ENCODE results near the gene ADIPOQ. TPM values are rescaled to one million over a fixed set of nuclear protein-coding genes. Genes with fewer than 3 reads are reported as not detected.
A peak's percentile ranks its signal among the peaks of the same experiment; 100 is the strongest.

Gene ADIPOQ
- total and polyA plus RNA-seq, 2 donors: 0.34 TPM; not detected in 1

- peaks cover 0 to 4% of the 10 kb centered on the region in 2 donors for H3K9me3 ChIP-seq (ENCODE audit: control insufficient read depth in 2 of 2, insufficient read depth in 1 of 2, low read length in 1 of 2)
- peaks cover 57 to 82% of the 10 kb centered on the region in 2 donors for H3K27me3 ChIP-seq (ENCODE audit: control insufficient read depth in 2 of 2, insufficient read depth in 1 of 2, low read length in 1 of 2)
- WGBS: 5% methylated on average over 23 of the region's 23 CpGs
- no peaks in the 10 kb centered on the region for H3K36me3 ChIP-seq (ENCODE audit: control insufficient read depth in 2 of 2, insufficient read depth in 2 of 2, low read length in 1 of 2)
- H3K4me3 ChIP-seq (ENCODE audit: low read length in 2 of 2): no peak overlapping the region
- DNase-seq (ENCODE audit: low read depth in 6 of 9, low spot score in 9 of 9): peak in 1 of 9 donors; percentile 49
- no peak overlapping the region for H3K27ac ChIP-seq (ENCODE audit: low read depth in 1 of 2, low read length in 1 of 2)
- peaks cover 2 to 27% of the 10 kb centered on the region in 2 donors for H3K4me1 ChIP-seq (ENCODE audit: control insufficient read depth in 2 of 2, insufficient read depth in 2 of 2, low read length in 2 of 2)
Observed at GRCh38 chr3:186825294-186825821, 17.2 kb upstream of the ADIPOQ start.

DNA sequence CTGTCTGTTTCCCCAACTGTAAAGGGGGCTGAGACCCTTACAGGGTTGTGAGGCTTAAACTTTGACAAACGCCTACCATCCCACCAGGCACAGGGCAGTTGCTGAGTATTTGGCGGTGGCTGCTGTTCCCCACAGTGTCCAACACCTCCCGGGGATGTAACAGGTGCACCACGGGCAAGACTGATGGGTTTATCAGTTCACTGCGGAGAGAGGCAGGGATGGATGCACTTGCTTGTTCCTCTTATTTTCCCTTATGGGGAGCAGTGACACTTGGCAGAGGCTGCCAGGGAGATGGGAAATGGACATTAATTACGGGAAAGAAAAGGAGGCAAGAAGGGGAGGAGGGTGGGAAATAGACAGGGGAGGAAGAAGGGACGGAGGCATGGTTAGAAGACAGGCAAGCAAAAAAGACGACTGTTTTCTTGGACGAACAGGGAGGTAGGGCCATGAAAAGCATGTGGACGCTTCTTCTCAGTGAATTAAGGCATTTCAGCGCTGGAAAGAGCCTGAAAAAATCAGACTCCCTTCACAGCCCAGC lies 16.6 kb upstream of the ADIPOQ start:
- Histone ChIP-seq H3K4me1 (ENCODE audit: control insufficient read depth in 2 of 2, insufficient read depth in 2 of 2, low read length in 2 of 2) (peaks cover 2 to 27% of the 10 kb centered on the region in 2 donors), H3K27ac (ENCODE audit: low read depth in 1 of 2, low read length in 1 of 2) (no peak overlapping the region), H3K36me3 (ENCODE audit: control insufficient read depth in 2 of 2, insufficient read depth in 2 of 2, low read length in 1 of 2) (no peaks in the 10 kb centered on the region), H3K9me3 (ENCODE audit: control insufficient read depth in 2 of 2, insufficient read depth in 1 of 2, low read length in 1 of 2) (peaks cover 0 to 4% of the 10 kb centered on the region in 2 donors), H3K4me3 (ENCODE audit: low read length in 2 of 2) (no peak overlapping the region), H3K27me3 (ENCODE audit: control insufficient read depth in 2 of 2, insufficient read depth in 1 of 2, low read length in 1 of 2) (peaks cover 59 to 88% of the 10 kb centered on the region in 2 donors)
- no peak for DNase-seq (ENCODE audit: low read depth in 6 of 9, low spot score in 9 of 9)
- 24% methylated on average over 11 of the region's 11 CpGs for WGBS

- H3K27ac ChIP-seq (ENCODE audit: low read depth in 1 of 2, low read length in 1 of 2): no peak overlapping the region
- H3K4me3 ChIP-seq (ENCODE audit: low read length in 2 of 2): peak overlapping the region; percentile 37 to 67
- H3K9me3 ChIP-seq (ENCODE audit: control insufficient read depth in 2 of 2, insufficient read depth in 1 of 2, low read length in 1 of 2): peaks cover 0 to 4% of the 10 kb centered on the region in 2 donors
- 15% methylated on average over 14 of the region's 14 CpGs for WGBS
- peaks cover 2 to 27% of the 10 kb centered on the region in 2 donors for H3K4me1 ChIP-seq (ENCODE audit: control insufficient read depth in 2 of 2, insufficient read depth in 2 of 2, low read length in 2 of 2)
- H3K36me3 ChIP-seq (ENCODE audit: control insufficient read depth in 2 of 2, insufficient read depth in 2 of 2, low read length in 1 of 2): no peaks in the 10 kb centered on the region
- DNase-seq (ENCODE audit: low read depth in 6 of 9, low spot score in 9 of 9): no peak
- H3K27me3 ChIP-seq (ENCODE audit: control insufficient read depth in 2 of 2, insufficient read depth in 1 of 2, low read length in 1 of 2): peaks cover 61 to 93% of the 10 kb centered on the region in 2 donors
Observed at GRCh38 chr3:186826410-186826975, 16.0 kb upstream of the ADIPOQ start.

DNA sequence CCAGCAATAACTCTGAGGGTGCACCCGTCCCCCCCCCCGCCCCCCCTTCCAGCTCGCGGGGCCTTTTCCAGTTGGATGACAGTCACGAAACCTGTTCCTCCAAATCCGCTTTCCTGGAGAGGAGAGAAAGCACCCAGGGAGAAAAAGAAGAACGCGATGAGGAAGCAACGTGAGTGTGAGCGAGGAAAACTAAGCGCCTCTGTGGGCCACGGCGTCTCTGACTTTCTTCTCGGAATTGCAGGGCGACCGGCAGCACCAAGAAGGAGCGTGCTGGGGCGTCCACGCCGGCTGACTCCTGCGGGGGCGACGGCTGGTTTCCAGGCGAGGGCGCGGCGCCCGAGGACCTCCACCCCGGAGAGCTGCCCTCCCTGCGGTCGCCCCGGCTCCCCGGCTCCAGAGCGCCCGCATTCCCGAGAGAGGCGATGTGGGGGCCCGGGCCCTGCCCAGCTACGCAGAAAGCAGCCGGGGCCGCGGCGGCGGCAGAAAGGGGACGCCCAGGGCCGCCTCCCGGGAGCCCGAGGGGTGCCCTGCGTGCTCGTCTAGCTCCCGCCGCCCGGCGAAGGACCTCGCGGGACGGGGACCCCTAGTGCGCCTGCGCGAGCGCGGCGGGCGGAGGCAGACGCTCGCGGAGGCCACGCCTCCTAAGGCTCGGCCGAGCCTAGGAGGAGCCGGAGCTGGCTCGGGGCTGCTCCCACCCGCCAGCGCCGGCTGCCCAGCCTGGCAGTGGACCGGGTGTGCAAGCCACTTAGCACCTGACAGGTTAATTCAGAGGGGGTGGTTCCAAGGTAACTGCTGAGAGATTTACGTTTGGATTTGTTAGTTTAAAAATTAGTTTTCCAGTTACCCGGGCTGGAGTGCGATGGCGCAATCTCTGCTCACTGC lies 15.3 kb upstream of the ADIPOQ start:
- WGBS: 2% methylated on average over 80 of the region's 80 CpGs
- peaks cover 64 to 95% of the 10 kb centered on the region in 2 donors for H3K27me3 ChIP-seq (ENCODE audit: control insufficient read depth in 2 of 2, insufficient read depth in 1 of 2, low read length in 1 of 2)
- no peaks in the 10 kb centered on the region for H3K36me3 ChIP-seq (ENCODE audit: control insufficient read depth in 2 of 2, insufficient read depth in 2 of 2, low read length in 1 of 2)
- H3K4me3 ChIP-seq (ENCODE audit: low read length in 2 of 2): peak overlapping the region; percentile 37 to 67
- H3K9me3 ChIP-seq (ENCODE audit: control insufficient read depth in 2 of 2, insufficient read depth in 1 of 2, low read length in 1 of 2): peaks cover 0 to 4% of the 10 kb centered on the region in 2 donors
- H3K4me1 ChIP-seq (ENCODE audit: control insufficient read depth in 2 of 2, insufficient read depth in 2 of 2, low read length in 2 of 2): peaks cover 2 to 27% of the 10 kb centered on the region in 2 donors
- H3K27ac ChIP-seq (ENCODE audit: low read depth in 1 of 2, low read length in 1 of 2): no peak overlapping the region
- DNase-seq (ENCODE audit: low read depth in 6 of 9, low spot score in 9 of 9): peak in 8 of 9 donors; percentile 70 to 91 (median 83)

GRCh38 chr3:186828340-186828739 lies 14.2 kb upstream of the ADIPOQ start:
- H3K9me3 ChIP-seq (ENCODE audit: control insufficient read depth in 2 of 2, insufficient read depth in 1 of 2, low read length in 1 of 2): peaks cover 0 to 4% of the 10 kb centered on the region in 2 donors
- H3K4me1 ChIP-seq (ENCODE audit: control insufficient read depth in 2 of 2, insufficient read depth in 2 of 2, low read length in 2 of 2): peaks cover 2 to 27% of the 10 kb centered on the region in 2 donors
- 28% methylated on average over 5 of the region's 5 CpGs for WGBS
- no peak overlapping the region for H3K27ac ChIP-seq (ENCODE audit: low read depth in 1 of 2, low read length in 1 of 2)
- H3K4me3 ChIP-seq (ENCODE audit: low read length in 2 of 2): no peak overlapping the region
- DNase-seq (ENCODE audit: low read depth in 6 of 9, low spot score in 9 of 9): peak in 2 of 9 donors; percentile 20 to 28
- H3K36me3 ChIP-seq (ENCODE audit: control insufficient read depth in 2 of 2, insufficient read depth in 2 of 2, low read length in 1 of 2): no peaks in the 10 kb centered on the region
- peaks cover 61 to 86% of the 10 kb centered on the region in 2 donors for H3K27me3 ChIP-seq (ENCODE audit: control insufficient read depth in 2 of 2, insufficient read depth in 1 of 2, low read length in 1 of 2)

DNA sequence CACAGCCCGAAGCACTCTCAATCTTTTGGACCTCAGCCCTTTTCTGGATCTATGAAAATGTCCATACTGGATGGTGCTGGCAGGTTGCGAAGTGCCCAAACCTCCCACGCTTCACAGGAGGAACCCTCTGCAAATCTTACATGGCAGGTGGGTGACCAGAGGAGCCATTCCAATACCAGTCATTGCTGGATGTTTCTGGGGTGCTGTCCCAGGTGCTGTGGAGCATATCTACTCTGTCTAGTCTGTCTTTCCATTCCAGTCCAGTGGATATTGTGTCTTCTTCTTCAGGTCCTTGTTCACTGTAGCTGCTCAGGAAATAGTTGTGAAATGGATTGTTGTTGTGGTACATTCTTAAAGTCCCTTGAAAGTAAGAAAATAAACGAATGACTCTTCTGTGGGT lies 10.7 kb upstream of the ADIPOQ start:
- Histone ChIP-seq H3K27ac (ENCODE audit: low read depth in 1 of 2, low read length in 1 of 2) (no peak overlapping the region), H3K36me3 (ENCODE audit: control insufficient read depth in 2 of 2, insufficient read depth in 2 of 2, low read length in 1 of 2) (no peaks in the 10 kb centered on the region), H3K27me3 (ENCODE audit: control insufficient read depth in 2 of 2, insufficient read depth in 1 of 2, low read length in 1 of 2) (peaks cover 31 to 55% of the 10 kb centered on the region in 2 donors), H3K4me1 (ENCODE audit: control insufficient read depth in 2 of 2, insufficient read depth in 2 of 2, low read length in 2 of 2) (peaks cover 0 to 10% of the 10 kb centered on the region in 2 donors), H3K9me3 (ENCODE audit: control insufficient read depth in 2 of 2, insufficient read depth in 1 of 2, low read length in 1 of 2) (no peaks in the 10 kb centered on the region), H3K4me3 (ENCODE audit: low read length in 2 of 2) (no peak overlapping the region)
- DNase-seq (ENCODE audit: low read depth in 6 of 9, low spot score in 9 of 9): no peak
- WGBS: 72% methylated on average over 4 of the region's 4 CpGs

- H3K9me3 ChIP-seq (ENCODE audit: control insufficient read depth in 2 of 2, insufficient read depth in 1 of 2, low read length in 1 of 2): no peaks in the 10 kb centered on the region
- no peak for DNase-seq (ENCODE audit: low read depth in 6 of 9, low spot score in 9 of 9)
- H3K27ac ChIP-seq (ENCODE audit: low read depth in 1 of 2, low read length in 1 of 2): no peak overlapping the region
- no peak overlapping the region for H3K4me3 ChIP-seq (ENCODE audit: low read length in 2 of 2)
- peaks cover 30 to 50% of the 10 kb centered on the region in 2 donors for H3K27me3 ChIP-seq (ENCODE audit: control insufficient read depth in 2 of 2, insufficient read depth in 1 of 2, low read length in 1 of 2)
- no peaks in the 10 kb centered on the region for H3K36me3 ChIP-seq (ENCODE audit: control insufficient read depth in 2 of 2, insufficient read depth in 2 of 2, low read length in 1 of 2)
- H3K4me1 ChIP-seq (ENCODE audit: control insufficient read depth in 2 of 2, insufficient read depth in 2 of 2, low read length in 2 of 2): peaks cover 0 to 6% of the 10 kb centered on the region in 2 donors
- 97% methylated on average over 1 of the region's 1 CpG for WGBS
Observed at GRCh38 chr3:186832276-186832675, 10.2 kb upstream of the ADIPOQ start.

GRCh38 chr3:186839874-186840641 lies 2.5 kb upstream of the ADIPOQ start:
- Histone ChIP-seq H3K27me3 (ENCODE audit: control insufficient read depth in 2 of 2, insufficient read depth in 1 of 2, low read length in 1 of 2) (no peaks in the 10 kb centered on the region), H3K4me1 (ENCODE audit: control insufficient read depth in 2 of 2, insufficient read depth in 2 of 2, low read length in 2 of 2) (no peaks in the 10 kb centered on the region), H3K9me3 (ENCODE audit: control insufficient read depth in 2 of 2, insufficient read depth in 1 of 2, low read length in 1 of 2) (no peaks in the 10 kb centered on the region), H3K4me3 (ENCODE audit: low read length in 2 of 2) (no peak overlapping the region), H3K27ac (ENCODE audit: low read depth in 1 of 2, low read length in 1 of 2) (no peak overlapping the region), H3K36me3 (ENCODE audit: control insufficient read depth in 2 of 2, insufficient read depth in 2 of 2, low read length in 1 of 2) (no peaks in the 10 kb centered on the region)
- no peak for DNase-seq (ENCODE audit: low read depth in 6 of 9, low spot score in 9 of 9)
- WGBS: 96% methylated on average over 17 of the region's 17 CpGs
